HepG2 (cell line): ENCODE data around the gene ACP5. TPM values are rescaled to one million over a fixed set of nuclear protein-coding genes. Genes with fewer than 3 reads are reported as not detected.
A peak's percentile ranks its signal among the peaks of the same experiment; 100 is the strongest.

Source experiments
- ATAC-seq: fragments of 200-7000 bp; cut with Tn5 transposase; 3 replicates; pipeline ENCODE4 v1.9.1; 2020; ENCODE audit warnings: mild to moderate bottlenecking, moderate library complexity
- BruUV-seq: library from RNA; stranded (reverse); fragments of 400-500 nt; replicated peaks from 2 replicates; lab custom pipeline; 2021; lab: Mats Ljungman, UMichigan
- CTCF ChIA-PET: fragments of 300-600 bp; formaldehyde crosslinking; extraction: SDS; loops from one replicate; lab custom pipeline; 2021; ENCODE audit warnings: low total read pairs, inconsistent platforms, low intra/inter-chr PET ratio; lab: Yijun Ruan, JAX
- POLR2A ChIA-PET: fragments of 350-600 bp; sonication (Branson Sonifier 250); formaldehyde crosslinking; loops from one replicate; lab custom pipeline; 2020; ENCODE audit warnings: antibody characterized with exemption, inconsistent platforms; lab: Yijun Ruan, JAX
- DNase-seq: peaks from one replicate; pipeline ENCODE4 v3.0.0-alpha.2; 2015; ENCODE audit warnings: low spot score
- FAIRE-seq: peaks from 3 replicates; lab custom pipeline; 2011; peaks lifted over from hg19 to GRCh38; lab: Jason Lieb, UNC
- H2AFZ ChIP-seq: one replicate; pipeline ENCODE4 v1.6.1; 2011; ENCODE audit warnings: low read length, inconsistent platforms
- H3K27ac ChIP-seq: fragments of 300-600 bp; 3 replicates; pipeline ENCODE4 v1.8.0; 2011; ENCODE audit warnings: mixed run types, mild to moderate bottlenecking, mixed read lengths, low read length, inconsistent platforms; ENCODE audit not compliant: insufficient read depth; ENCODE audit errors: extremely low read length
- H3K27me3 ChIP-seq, 2 experiments: fragments of 200-600 bp in 1 of 2; 2 replicates in 1 of 2; 3 replicates in 1 of 2; pipeline versions ENCODE4 v1.6.0 to v1.8.0; 2011; ENCODE audit warnings: low read length in 2 of 2, mild to moderate bottlenecking in 2 of 2, moderate library complexity in 2 of 2, inconsistent platforms in 1 of 2; ENCODE audit not compliant: insufficient read depth in 2 of 2, control insufficient read depth in 1 of 2
- H3K36me3 ChIP-seq, 2 experiments: fragments of 200-600 bp in 1 of 2; replicated peaks in 1 of 2; 2 replicates in 1 of 2; 3 replicates in 1 of 2; pipeline versions ENCODE4 v1.5.1 to v1.8.0; 2011; ENCODE audit warnings: low read length in 2 of 2, inconsistent platforms in 1 of 2; ENCODE audit not compliant: insufficient read depth in 2 of 2, control insufficient read depth in 1 of 2
- H3K4me1 ChIP-seq: 2 replicates; pipeline ENCODE4 v1.5.1; 2012; ENCODE audit warnings: low read length, inconsistent platforms; ENCODE audit not compliant: insufficient read depth
- H3K4me2 ChIP-seq: 2 replicates; pipeline ENCODE4 v1.6.0; 2011; ENCODE audit warnings: low read depth, low read length, inconsistent platforms
- H3K4me3 ChIP-seq, 3 experiments: fragments of 200-600 bp in 1 of 3; sonication (generic), shearing (Covaris generic) in 1 of 3; replicated peaks in 1 of 3; 2 replicates each; pipeline ENCODE4 v1.5.1; 2011 to 2016; ENCODE audit warnings: low read length in 3 of 3, inconsistent platforms in 2 of 3, low read depth in 2 of 3, mild to moderate bottlenecking in 2 of 3, control low read depth in 1 of 3, mixed read lengths in 1 of 3; ENCODE audit not compliant: insufficient read depth in 1 of 3
- H3K79me2 ChIP-seq: one replicate; pipeline ENCODE4 v1.6.1; 2011; ENCODE audit warnings: low read length, inconsistent platforms; ENCODE audit not compliant: insufficient read depth
- H3K9ac ChIP-seq: 2 replicates; pipeline ENCODE4 v1.6.0; 2011; ENCODE audit warnings: mild to moderate bottlenecking, low read depth, low read length, inconsistent platforms; ENCODE audit not compliant: insufficient read depth
- H3K9me3 ChIP-seq: 2 replicates; pipeline ENCODE4 v1.5.1; 2012; ENCODE audit warnings: mild to moderate bottlenecking, low read length
- H4K20me1 ChIP-seq: 2 replicates; pipeline ENCODE4 v1.6.0; 2011; ENCODE audit warnings: inconsistent platforms, mild to moderate bottlenecking, low read length, moderate library complexity; ENCODE audit not compliant: insufficient read depth
- AGO2 ChIP-seq: fragments of 200-400 bp; formaldehyde crosslinking; optimal IDR thresholded peaks from 2 replicates; pipeline ENCODE3; 2017; ENCODE audit warnings: mild to moderate bottlenecking, low read depth, low read length, moderate library complexity
- ARHGAP35 ChIP-seq: sonication (generic); formaldehyde crosslinking; IDR thresholded peaks from 2 replicates; pipeline ENCODE4 v1.9.0; 2022; ENCODE audit warnings: mild to moderate bottlenecking, inconsistent platforms, moderate library complexity, missing genetic modification reagents, borderline replicate concordance
- BORCS8-MEF2B ChIP-seq: sonication (generic); formaldehyde crosslinking; IDR thresholded peaks from 2 replicates; pipeline ENCODE4 v1.8.0; 2022; ENCODE audit warnings: mild to moderate bottlenecking, missing genetic modification reagents
- FIP1L1 ChIP-seq: fragments of 200-400 bp; formaldehyde crosslinking; IDR thresholded peaks from 2 replicates; pipeline ENCODE4 v1.6.1; 2018; ENCODE audit warnings: low read depth, mild to moderate bottlenecking, low read length, moderate library complexity, borderline replicate concordance; ENCODE audit not compliant: insufficient read depth
- HNRNPK ChIP-seq: fragments of 200-400 bp; formaldehyde crosslinking; IDR thresholded peaks from 2 replicates; pipeline ENCODE4 v1.6.1; 2018; ENCODE audit warnings: low read length, low read depth, moderate library complexity, mild to moderate bottlenecking; ENCODE audit not compliant: poor library complexity, severe bottlenecking
- HOXA3 ChIP-seq: sonication (generic); formaldehyde crosslinking; IDR thresholded peaks from 2 replicates; pipeline ENCODE4 v1.5.0; 2020; ENCODE audit warnings: missing genetic modification reagents
- MAZ ChIP-seq, 2 experiments: sonication (generic) in 1 of 2; formaldehyde crosslinking in 1 of 2; IDR thresholded peaks; 2 replicates each; pipeline versions ENCODE4 v1.5.0 to v1.6.1; 2012 to 2020; ENCODE audit warnings: low read depth in 2 of 2, mild to moderate bottlenecking in 2 of 2, borderline replicate concordance in 1 of 2, improper control_type of control experiment in 1 of 2, low read length in 1 of 2, missing genetic modification reagents in 1 of 2, moderate library complexity in 1 of 2
- NAIF1 ChIP-seq: sonication (generic); formaldehyde crosslinking; IDR thresholded peaks from 2 replicates; pipeline ENCODE4 v1.5.0; 2020; ENCODE audit warnings: mild to moderate bottlenecking, missing genetic modification reagents, borderline replicate concordance
- NBN ChIP-seq: fragments of 450-650 bp; conservative IDR thresholded peaks from 2 replicates; pipeline ENCODE4 v1.6.1; 2017
- NRL ChIP-seq: sonication (generic); formaldehyde crosslinking; IDR thresholded peaks from 2 replicates; pipeline ENCODE4 v1.5.0; 2020; ENCODE audit warnings: missing genetic modification reagents, mild to moderate bottlenecking, moderate library complexity, borderline replicate concordance
- SCMH1 ChIP-seq: sonication (generic); formaldehyde crosslinking; IDR thresholded peaks from 2 replicates; pipeline ENCODE4 v1.9.0; 2021; ENCODE audit warnings: missing genetic modification reagents, mild to moderate bottlenecking, borderline replicate concordance
- SRY ChIP-seq: sonication (generic); formaldehyde crosslinking; IDR thresholded peaks from 2 replicates; pipeline ENCODE4 v1.8.0; 2022; ENCODE audit warnings: mild to moderate bottlenecking, missing genetic modification reagents
- ZNF264 ChIP-seq: sonication (generic); formaldehyde crosslinking; IDR thresholded peaks from 2 replicates; pipeline ENCODE4 v1.4.0; 2020; ENCODE audit warnings: missing genetic modification reagents
- ZNF878 ChIP-seq: sonication (generic); formaldehyde crosslinking; IDR thresholded peaks from 2 replicates; pipeline ENCODE4 v1.8.1; 2023; ENCODE audit warnings: mild to moderate bottlenecking, missing genetic modification reagents, moderate library complexity
- WGBS: methylation state at CpG from one replicate; pipeline ENCODE4 v1.1.6; 2017; ENCODE audit warnings: low lambda C conversion rate; 5-methylcytosine and 5-hydroxymethylcytosine counted together
- in situ Hi-C: cut with HindIII; loops from 2 replicates; pipeline ENCODE4 v1.10.0; 2017; ENCODE audit warnings: low pct_unique_long_range_greater_than_20kb; ENCODE audit not compliant: extremely low pct_ligation_motif_present
- intact Hi-C: fragments of 100-400 bp; cut with micrococcal nuclease; formaldehyde crosslinking; loops from one replicate; pipeline ENCODE4 v1.10.0; 2022; ENCODE audit not compliant: unreplicated experiment
- polyA plus RNA-seq, 8 experiments: library from polyadenylated mRNA; depleted of rRNA in 3 of 8; stranded (reverse) in 7 of 8; unstranded in 1 of 8; fragments of >200 nt; fragmentation: Illumina TruSeq in 4 of 8; extraction: Trizol in 4 of 8; gene quantifications; 2 replicates each; pipeline versions ENCODE4 v1.2.1 to v1.2.3, GENCODE V29; 2011 to 2016; ENCODE audit warnings: low read depth in 4 of 8, missing spikeins in 1 of 8, mixed read lengths in 1 of 8; ENCODE audit not compliant: insufficient read depth in 1 of 8
- total RNA-seq, 5 experiments: library from RNA; depleted of rRNA; stranded (reverse); fragments of >200 nt; fragmentation: Illumina TruSeq; extraction: Trizol; gene quantifications; 2 replicates each; pipeline ENCODE4 v1.2.3, GENCODE V29; 2016; ENCODE audit warnings: low read depth in 1 of 5
- TF ChIP-seq, protein P1 (sequence below): sonication (generic); formaldehyde crosslinking; IDR thresholded peaks from 2 replicates; pipeline ENCODE4 v1.5.0; 2020; ENCODE audit warnings: mild to moderate bottlenecking, missing genetic modification reagents
- TF ChIP-seq, protein P2 (sequence below): sonication (generic); formaldehyde crosslinking; IDR thresholded peaks from 2 replicates; pipeline ENCODE4 v1.8.1; 2022; ENCODE audit warnings: mild to moderate bottlenecking, missing genetic modification reagents

ACP5 gene
- total and polyA plus RNA-seq, 2 of the 13 experiments (the other 11 are each of a cell fraction or from before 2014, with no cell fraction given), result 1.3 to 6.7 TPM

DNA sequence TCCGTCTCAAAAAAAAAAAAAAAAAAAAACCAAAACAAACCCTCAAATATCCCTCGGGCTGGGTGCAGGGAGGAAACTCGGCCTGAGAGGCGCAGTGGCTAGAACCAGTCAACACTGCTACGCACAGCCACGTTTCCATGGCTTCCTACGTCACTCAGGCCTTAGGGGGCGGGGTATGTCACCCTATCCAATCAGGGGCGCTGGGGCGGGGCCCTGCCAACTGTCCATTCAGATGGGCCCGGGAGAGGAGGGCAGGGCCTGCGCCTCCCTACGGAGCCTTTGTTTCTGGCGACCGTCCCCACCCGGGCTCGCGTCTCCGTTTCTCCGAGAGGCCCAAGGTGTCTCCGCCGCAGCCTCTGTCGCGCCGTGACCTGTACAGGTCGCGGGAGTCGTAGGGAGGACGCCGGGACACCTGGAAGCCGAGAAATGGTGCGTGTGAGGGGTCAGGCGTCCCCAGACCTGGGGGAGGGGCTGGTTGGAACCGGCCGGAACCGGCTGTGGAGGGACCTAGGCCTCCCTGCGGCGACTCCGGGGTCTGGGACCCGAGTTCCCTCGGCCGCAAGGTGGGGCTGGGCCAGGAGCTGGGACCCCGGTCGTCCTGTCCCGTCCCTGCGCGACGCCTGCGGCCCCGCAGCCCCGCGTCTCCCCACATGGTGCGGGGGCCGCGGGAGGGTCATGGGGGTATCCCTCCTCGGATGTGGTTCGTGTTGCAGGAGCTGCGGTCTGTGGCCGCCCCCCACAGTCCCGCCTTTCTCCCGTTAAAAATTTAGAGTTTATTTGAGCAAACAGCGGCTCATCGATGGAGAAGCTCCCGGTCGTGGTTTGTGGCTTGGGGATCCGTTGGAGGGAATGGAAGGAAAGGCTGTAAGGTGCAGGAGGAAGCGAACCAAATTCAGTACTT, 20.0 kb upstream of the ACP5 start, which contains the start of gene ZNF627 (continued):
- TF ChIP-seq, protein P1, sequence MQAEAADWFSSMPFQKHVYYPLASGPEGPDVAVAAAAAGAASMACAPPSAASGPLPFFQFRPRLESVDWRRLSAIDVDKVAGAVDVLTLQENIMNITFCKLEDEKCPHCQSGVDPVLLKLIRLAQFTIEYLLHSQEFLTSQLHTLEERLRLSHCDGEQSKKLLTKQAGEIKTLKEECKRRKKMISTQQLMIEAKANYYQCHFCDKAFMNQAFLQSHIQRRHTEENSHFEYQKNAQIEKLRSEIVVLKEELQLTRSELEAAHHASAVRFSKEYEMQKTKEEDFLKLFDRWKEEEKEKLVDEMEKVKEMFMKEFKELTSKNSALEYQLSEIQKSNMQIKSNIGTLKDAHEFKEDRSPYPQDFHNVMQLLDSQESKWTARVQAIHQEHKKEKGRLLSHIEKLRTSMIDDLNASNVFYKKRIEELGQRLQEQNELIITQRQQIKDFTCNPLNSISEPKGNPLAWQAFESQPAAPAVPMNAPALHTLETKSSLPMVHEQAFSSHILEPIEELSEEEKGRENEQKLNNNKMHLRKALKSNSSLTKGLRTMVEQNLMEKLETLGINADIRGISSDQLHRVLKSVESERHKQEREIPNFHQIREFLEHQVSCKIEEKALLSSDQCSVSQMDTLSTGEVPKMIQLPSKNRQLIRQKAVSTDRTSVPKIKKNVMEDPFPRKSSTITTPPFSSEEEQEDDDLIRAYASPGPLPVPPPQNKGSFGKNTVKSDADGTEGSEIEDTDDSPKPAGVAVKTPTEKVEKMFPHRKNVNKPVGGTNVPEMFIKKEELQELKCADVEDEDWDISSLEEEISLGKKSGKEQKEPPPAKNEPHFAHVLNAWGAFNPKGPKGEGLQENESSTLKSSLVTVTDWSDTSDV (CRISPR knock-in tag), result peak; percentile 63; the same call in 1 of the 2 replicates
- peak; percentile 80; the same call in 1 of the 2 replicates for TF ChIP-seq ARHGAP35
- no peak for TF ChIP-seq SCMH1 (CRISPR knock-in tag)
- TF ChIP-seq NAIF1 (CRISPR knock-in tag), result no peak
- no peak for TF ChIP-seq FIP1L1
- peak; percentile 70; the same call in 1 of the 2 replicates for TF ChIP-seq BORCS8-MEF2B (CRISPR knock-in tag)
- TF ChIP-seq SRY, result peak; percentile 95

DNA sequence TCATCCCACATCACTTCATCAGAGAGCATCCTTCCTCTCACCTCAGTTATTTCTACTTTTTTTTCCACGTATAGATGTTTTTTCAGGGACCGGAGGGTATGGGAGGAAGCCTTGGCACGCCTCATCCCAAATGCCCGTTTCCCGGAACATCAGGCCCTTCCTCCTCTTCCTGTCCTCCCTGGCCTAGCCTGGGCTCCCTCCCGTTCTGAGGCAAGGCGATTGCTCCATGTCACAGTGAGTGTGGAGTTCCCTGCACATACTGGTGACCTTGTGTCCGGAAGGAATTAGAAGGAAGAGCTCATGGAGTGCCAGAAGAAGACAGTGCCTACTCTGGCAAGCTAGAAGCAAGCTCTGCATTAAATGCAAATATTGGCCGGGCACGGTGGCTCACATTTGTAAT, 18.7 kb upstream of the ACP5 start:
- Histone ChIP-seq H3K4me2 (no peak overlapping the region), H3K9ac (no peak overlapping the region), H3K4me1 (peaks cover 39% of the 10 kb centered on the region), H3K9me3 (no peaks in the 10 kb centered on the region), H2AFZ (no peak overlapping the region), H3K4me3 (no peak overlapping the region), H3K27ac (no peak overlapping the region), H4K20me1 (no peaks in the 10 kb centered on the region), H3K36me3 (no peaks in the 10 kb centered on the region), H3K79me2 (peaks cover 27% of the 10 kb centered on the region), H3K27me3 (no peaks in the 10 kb centered on the region)
- intact Hi-C loops (no loop called here), in situ Hi-C loops (no loop called here)
- WGBS, result 82% methylated on average over 10 of the region's 10 CpGs
- ATAC-seq (no peak), FAIRE-seq (no peak), DNase-seq (no peak)
- POLR2A ChIA-PET, result no interaction called here
- BruUV-seq, result TSS peak; percentile 72
- CTCF ChIA-PET, result no interaction called here
- TF ChIP-seq MAZ (IDR thresholded peaks at IDR 0.05; ENCODE audit: borderline replicate concordance, low read depth, low read length), result no peak
- no peak for TF ChIP-seq MAZ (CRISPR knock-in tag; IDR thresholded peaks at IDR 0.05; ENCODE audit: low read depth)
- TF ChIP-seq NBN, result no peak
- TF ChIP-seq HOXA3 (CRISPR knock-in tag), result no peak
- TF ChIP-seq ZNF878 (CRISPR knock-in tag), result no peak
- no peak for TF ChIP-seq HNRNPK
- TF ChIP-seq ZNF264, result no peak
- no peak for TF ChIP-seq NRL (CRISPR knock-in tag)
- TF ChIP-seq AGO2, result no peak
- TF ChIP-seq, protein P2, sequence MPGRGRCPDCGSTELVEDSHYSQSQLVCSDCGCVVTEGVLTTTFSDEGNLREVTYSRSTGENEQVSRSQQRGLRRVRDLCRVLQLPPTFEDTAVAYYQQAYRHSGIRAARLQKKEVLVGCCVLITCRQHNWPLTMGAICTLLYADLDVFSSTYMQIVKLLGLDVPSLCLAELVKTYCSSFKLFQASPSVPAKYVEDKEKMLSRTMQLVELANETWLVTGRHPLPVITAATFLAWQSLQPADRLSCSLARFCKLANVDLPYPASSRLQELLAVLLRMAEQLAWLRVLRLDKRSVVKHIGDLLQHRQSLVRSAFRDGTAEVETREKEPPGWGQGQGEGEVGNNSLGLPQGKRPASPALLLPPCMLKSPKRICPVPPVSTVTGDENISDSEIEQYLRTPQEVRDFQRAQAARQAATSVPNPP (CRISPR knock-in tag), result no peak
